Mesothelial cell of epicardium (in vitro differentiated cells): ENCODE data around the gene FXYD6. TPM values are rescaled to one million over a fixed set of nuclear protein-coding genes. Genes with fewer than 3 reads are reported as not detected.

Experiments used
- DNase-seq, 2 experiments: peaks; one replicate each; pipeline ENCODE4 v3.0.0; 2021; ENCODE audit warnings: low spot score in 2 of 2; ENCODE audit not compliant: unreplicated experiment in 2 of 2
- H3K27ac Mint-ChIP-seq: 2 replicates; pipeline ENCODE4 v1.8.0; 2021; ENCODE audit warnings: mixed read lengths
- H3K27me3 Mint-ChIP-seq: 2 replicates; pipeline ENCODE4 v1.8.0; 2021; ENCODE audit warnings: low read depth, mixed read lengths
- H3K36me3 Mint-ChIP-seq: 2 replicates; pipeline ENCODE4 v1.8.0; 2021; ENCODE audit warnings: mixed read lengths
- H3K4me1 Mint-ChIP-seq: 2 replicates; pipeline ENCODE4 v1.8.0; 2021; ENCODE audit warnings: mixed read lengths
- H3K4me3 Mint-ChIP-seq: 2 replicates; pipeline ENCODE4 v1.8.0; 2021; ENCODE audit warnings: mild to moderate bottlenecking, moderate library complexity, mixed read lengths
- H3K9me3 Mint-ChIP-seq: 2 replicates; pipeline ENCODE4 v1.8.0; 2021; ENCODE audit warnings: mixed read lengths
- total RNA-seq: library from RNA; stranded (reverse); gene quantifications from 3 replicates; pipeline ENCODE4 v1.2.1, GENCODE V29; 2021
- TF ChIP-seq, protein P1 (sequence below): fragments of 200-600 bp; sonication (generic); IDR thresholded peaks from one replicate; pipeline ENCODE4 v1.5.0; 2021; ENCODE audit warnings: antibody characterized with exemption; ENCODE audit not compliant: unreplicated experiment

Gene FXYD6
- total RNA-seq, 1 donor from 2014 or later: 116 TPM

- no peaks in the 10 kb centered on the region for H3K4me1 Mint-ChIP-seq
- TF ChIP-seq, protein P1, sequence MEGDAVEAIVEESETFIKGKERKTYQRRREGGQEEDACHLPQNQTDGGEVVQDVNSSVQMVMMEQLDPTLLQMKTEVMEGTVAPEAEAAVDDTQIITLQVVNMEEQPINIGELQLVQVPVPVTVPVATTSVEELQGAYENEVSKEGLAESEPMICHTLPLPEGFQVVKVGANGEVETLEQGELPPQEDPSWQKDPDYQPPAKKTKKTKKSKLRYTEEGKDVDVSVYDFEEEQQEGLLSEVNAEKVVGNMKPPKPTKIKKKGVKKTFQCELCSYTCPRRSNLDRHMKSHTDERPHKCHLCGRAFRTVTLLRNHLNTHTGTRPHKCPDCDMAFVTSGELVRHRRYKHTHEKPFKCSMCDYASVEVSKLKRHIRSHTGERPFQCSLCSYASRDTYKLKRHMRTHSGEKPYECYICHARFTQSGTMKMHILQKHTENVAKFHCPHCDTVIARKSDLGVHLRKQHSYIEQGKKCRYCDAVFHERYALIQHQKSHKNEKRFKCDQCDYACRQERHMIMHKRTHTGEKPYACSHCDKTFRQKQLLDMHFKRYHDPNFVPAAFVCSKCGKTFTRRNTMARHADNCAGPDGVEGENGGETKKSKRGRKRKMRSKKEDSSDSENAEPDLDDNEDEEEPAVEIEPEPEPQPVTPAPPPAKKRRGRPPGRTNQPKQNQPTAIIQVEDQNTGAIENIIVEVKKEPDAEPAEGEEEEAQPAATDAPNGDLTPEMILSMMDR: no peak
- H3K27ac Mint-ChIP-seq: no peak overlapping the region
- H3K27me3 Mint-ChIP-seq: no peaks in the 10 kb centered on the region
- H3K9me3 Mint-ChIP-seq: peaks cover 8% of the 10 kb centered on the region
- DNase-seq: peak; percentile 7 to 26
- no peak overlapping the region for H3K4me3 Mint-ChIP-seq
- peaks cover 28% of the 10 kb centered on the region for H3K36me3 Mint-ChIP-seq
Observed at GRCh38 chr11:117842131-117842941, 34.1 kb downstream of the FXYD6 start.

GRCh38 chr11:117841551-117842031 lies 34.9 kb downstream of the FXYD6 start:
- Mint-ChIP-seq H3K27ac (no peak overlapping the region), H3K4me3 (no peak overlapping the region), H3K36me3 (peaks cover 24% of the 10 kb centered on the region), H3K9me3 (peaks cover 4% of the 10 kb centered on the region), H3K4me1 (no peaks in the 10 kb centered on the region), H3K27me3 (no peaks in the 10 kb centered on the region)
- peak in 1 of 2 experiments; percentile 29 for DNase-seq
- TF ChIP-seq, protein P1: no peak

DNA sequence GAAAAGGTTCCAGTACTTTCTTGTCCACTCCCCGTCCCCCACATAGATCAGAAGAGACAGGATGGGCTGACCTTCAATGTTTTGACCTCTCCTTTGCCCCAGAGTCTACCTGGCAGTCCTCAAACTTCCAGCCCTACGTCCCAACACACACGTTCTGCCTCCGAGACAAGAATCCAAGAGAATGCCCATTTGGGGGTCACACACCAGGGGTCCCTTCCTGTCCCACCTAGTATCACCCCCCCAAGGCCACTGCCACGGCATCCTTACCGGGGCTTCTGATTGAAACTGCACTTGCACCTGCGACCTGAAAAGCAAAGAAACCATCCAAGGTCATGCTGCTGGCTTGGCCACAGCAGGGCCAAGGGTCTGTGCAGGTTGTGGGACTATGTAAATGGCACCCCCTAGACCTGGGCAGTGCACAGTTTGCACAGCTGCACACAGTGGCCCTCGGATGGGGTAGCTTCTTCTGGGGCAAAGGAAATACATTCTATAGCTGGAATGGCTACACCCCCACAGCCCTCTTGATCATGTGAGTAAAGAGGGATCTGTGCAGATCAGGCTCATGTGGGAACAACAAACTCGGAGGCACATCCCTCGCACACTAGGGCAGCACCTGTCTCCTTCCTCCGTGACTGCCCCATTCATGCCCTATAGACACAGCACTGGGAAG lies 35.4 kb downstream of the FXYD6 start:
- peak; percentile 12 to 17 for DNase-seq
- H3K9me3 Mint-ChIP-seq: peaks cover 3% of the 10 kb centered on the region
- H3K4me1 Mint-ChIP-seq: no peaks in the 10 kb centered on the region
- no peak overlapping the region for H3K4me3 Mint-ChIP-seq
- no peak overlapping the region for H3K27ac Mint-ChIP-seq
- TF ChIP-seq, protein P1: no peak
- peaks cover 24% of the 10 kb centered on the region for H3K36me3 Mint-ChIP-seq
- H3K27me3 Mint-ChIP-seq: no peaks in the 10 kb centered on the region

GRCh38 chr11:117839936-117840813 lies 36.3 kb downstream of the FXYD6 start:
- no peak overlapping the region for H3K27ac Mint-ChIP-seq
- peaks cover 28% of the 10 kb centered on the region for H3K36me3 Mint-ChIP-seq
- no peaks in the 10 kb centered on the region for H3K27me3 Mint-ChIP-seq
- H3K4me3 Mint-ChIP-seq: no peak overlapping the region
- TF ChIP-seq, protein P1: no peak
- no peaks in the 10 kb centered on the region for H3K4me1 Mint-ChIP-seq
- no peaks in the 10 kb centered on the region for H3K9me3 Mint-ChIP-seq
- peak; percentile 10 to 34 for DNase-seq

DNA sequence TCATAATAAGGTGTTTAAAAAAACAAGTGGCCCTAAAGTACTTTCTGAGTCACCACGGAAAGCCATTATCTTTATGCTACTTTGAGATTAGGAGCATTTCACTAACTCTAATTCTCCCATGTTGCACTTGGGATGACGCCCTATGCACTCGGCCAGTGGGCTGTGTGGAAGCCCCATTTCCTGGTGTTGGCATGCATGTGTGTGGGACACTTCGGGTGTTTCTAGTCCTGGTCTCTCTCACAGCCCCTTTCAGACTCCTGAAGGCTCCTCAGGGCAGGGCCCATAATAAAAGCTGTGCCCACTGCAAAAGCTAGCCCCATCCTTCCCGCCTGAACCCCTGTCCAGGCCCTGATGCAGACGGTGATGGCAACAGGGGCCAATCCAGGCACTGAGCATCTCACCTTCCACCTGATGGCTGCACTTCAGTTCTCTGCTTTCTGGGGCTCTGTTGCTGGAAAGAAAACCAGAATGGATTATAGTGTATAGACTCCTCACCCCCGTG lies 37.0 kb downstream of the FXYD6 start:
- H3K4me3 Mint-ChIP-seq: no peak overlapping the region
- peaks cover 34% of the 10 kb centered on the region for H3K36me3 Mint-ChIP-seq
- DNase-seq: peak in 1 of 2 experiments; percentile 21
- no peaks in the 10 kb centered on the region for H3K27me3 Mint-ChIP-seq
- no peak overlapping the region for H3K27ac Mint-ChIP-seq
- H3K9me3 Mint-ChIP-seq: no peaks in the 10 kb centered on the region
- H3K4me1 Mint-ChIP-seq: no peaks in the 10 kb centered on the region
- TF ChIP-seq, protein P1: no peak
